SK-N-SH (cell line): ENCODE measurements around the gene NCOA4.

Source experiments
- CHD2 ChIP-seq: fragments of 150-350 bp; IDR thresholded peaks from 2 replicates; pipeline ENCODE4 v1.6.1; 2018; ENCODE audit warnings: low read length; ENCODE audit not compliant: partially characterized antibody
- ELF1 ChIP-seq: IDR thresholded peaks from 2 replicates; pipeline ENCODE4 v1.4.0; 2012
- FOXM1 ChIP-seq: IDR thresholded peaks from 2 replicates; pipeline ENCODE4 v1.4.0; 2012; ENCODE audit warnings: low read depth, mild to moderate bottlenecking
- RAD21 ChIP-seq: IDR thresholded peaks from 2 replicates; pipeline ENCODE4 v1.6.1; 2012; ENCODE audit warnings: mild to moderate bottlenecking, low read length
- RFX5 ChIP-seq: IDR thresholded peaks from 2 replicates; pipeline ENCODE4 v1.6.1; 2012; ENCODE audit warnings: mild to moderate bottlenecking, improper control_type of control experiment, low read length
- SMC3 ChIP-seq: IDR thresholded peaks from 2 replicates; pipeline ENCODE4 v1.6.1; 2012; ENCODE audit warnings: low read depth, low read length, improper control_type of control experiment
- YY1 ChIP-seq: IDR thresholded peaks from 2 replicates; pipeline ENCODE4 v1.4.0; 2012; ENCODE audit warnings: low read depth, mild to moderate bottlenecking
- TF ChIP-seq, protein P1 (sequence below): fragments of 200-600 bp; sonication (generic); IDR thresholded peaks from 2 replicates; pipeline ENCODE4 v1.6.1; 2017; ENCODE audit warnings: antibody characterized with exemption, mild to moderate bottlenecking, moderate library complexity
- TF ChIP-seq, protein P2 (sequence below): fragments of 150-350 bp; IDR thresholded peaks from 2 replicates; pipeline ENCODE4 v1.6.1; 2017; ENCODE audit warnings: antibody characterized with exemption, low read length, low read depth, borderline replicate concordance
- TF ChIP-seq, protein P3 (sequence below): IDR thresholded peaks from 2 replicates; pipeline ENCODE4 v1.6.1; 2012; ENCODE audit warnings: mild to moderate bottlenecking, low read depth, low read length, moderate library complexity

DNA sequence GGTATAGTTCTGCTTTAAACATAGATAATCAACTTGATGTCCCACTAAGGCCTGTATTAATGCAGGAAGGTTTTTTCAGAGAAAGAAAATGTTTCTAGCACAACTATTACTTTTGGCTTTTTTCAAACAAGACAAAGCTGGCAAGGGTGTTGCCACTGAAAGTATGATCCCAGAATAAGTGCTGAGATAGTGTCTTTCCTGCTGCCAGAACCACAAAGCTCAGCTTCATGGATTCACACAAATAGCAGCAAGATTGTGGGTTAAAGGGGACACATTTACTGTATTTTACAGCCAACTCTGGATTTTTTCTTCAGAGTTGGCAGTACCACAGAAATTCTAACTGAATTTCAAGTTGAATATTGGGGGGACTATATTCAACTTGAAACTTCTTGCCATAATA, 4.3 kb downstream of the NCOA4 start:
- TF ChIP-seq SMC3 (no peak), RAD21 (no peak), CHD2 (no peak), YY1 (no peak), FOXM1 (no peak), RFX5 (no peak), ELF1 (no peak)
- TF ChIP-seq, protein P1, sequence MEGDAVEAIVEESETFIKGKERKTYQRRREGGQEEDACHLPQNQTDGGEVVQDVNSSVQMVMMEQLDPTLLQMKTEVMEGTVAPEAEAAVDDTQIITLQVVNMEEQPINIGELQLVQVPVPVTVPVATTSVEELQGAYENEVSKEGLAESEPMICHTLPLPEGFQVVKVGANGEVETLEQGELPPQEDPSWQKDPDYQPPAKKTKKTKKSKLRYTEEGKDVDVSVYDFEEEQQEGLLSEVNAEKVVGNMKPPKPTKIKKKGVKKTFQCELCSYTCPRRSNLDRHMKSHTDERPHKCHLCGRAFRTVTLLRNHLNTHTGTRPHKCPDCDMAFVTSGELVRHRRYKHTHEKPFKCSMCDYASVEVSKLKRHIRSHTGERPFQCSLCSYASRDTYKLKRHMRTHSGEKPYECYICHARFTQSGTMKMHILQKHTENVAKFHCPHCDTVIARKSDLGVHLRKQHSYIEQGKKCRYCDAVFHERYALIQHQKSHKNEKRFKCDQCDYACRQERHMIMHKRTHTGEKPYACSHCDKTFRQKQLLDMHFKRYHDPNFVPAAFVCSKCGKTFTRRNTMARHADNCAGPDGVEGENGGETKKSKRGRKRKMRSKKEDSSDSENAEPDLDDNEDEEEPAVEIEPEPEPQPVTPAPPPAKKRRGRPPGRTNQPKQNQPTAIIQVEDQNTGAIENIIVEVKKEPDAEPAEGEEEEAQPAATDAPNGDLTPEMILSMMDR: no peak
- TF ChIP-seq, protein P2, sequence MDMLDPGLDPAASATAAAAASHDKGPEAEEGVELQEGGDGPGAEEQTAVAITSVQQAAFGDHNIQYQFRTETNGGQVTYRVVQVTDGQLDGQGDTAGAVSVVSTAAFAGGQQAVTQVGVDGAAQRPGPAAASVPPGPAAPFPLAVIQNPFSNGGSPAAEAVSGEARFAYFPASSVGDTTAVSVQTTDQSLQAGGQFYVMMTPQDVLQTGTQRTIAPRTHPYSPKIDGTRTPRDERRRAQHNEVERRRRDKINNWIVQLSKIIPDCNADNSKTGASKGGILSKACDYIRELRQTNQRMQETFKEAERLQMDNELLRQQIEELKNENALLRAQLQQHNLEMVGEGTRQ: no peak
- TF ChIP-seq, protein P3, sequence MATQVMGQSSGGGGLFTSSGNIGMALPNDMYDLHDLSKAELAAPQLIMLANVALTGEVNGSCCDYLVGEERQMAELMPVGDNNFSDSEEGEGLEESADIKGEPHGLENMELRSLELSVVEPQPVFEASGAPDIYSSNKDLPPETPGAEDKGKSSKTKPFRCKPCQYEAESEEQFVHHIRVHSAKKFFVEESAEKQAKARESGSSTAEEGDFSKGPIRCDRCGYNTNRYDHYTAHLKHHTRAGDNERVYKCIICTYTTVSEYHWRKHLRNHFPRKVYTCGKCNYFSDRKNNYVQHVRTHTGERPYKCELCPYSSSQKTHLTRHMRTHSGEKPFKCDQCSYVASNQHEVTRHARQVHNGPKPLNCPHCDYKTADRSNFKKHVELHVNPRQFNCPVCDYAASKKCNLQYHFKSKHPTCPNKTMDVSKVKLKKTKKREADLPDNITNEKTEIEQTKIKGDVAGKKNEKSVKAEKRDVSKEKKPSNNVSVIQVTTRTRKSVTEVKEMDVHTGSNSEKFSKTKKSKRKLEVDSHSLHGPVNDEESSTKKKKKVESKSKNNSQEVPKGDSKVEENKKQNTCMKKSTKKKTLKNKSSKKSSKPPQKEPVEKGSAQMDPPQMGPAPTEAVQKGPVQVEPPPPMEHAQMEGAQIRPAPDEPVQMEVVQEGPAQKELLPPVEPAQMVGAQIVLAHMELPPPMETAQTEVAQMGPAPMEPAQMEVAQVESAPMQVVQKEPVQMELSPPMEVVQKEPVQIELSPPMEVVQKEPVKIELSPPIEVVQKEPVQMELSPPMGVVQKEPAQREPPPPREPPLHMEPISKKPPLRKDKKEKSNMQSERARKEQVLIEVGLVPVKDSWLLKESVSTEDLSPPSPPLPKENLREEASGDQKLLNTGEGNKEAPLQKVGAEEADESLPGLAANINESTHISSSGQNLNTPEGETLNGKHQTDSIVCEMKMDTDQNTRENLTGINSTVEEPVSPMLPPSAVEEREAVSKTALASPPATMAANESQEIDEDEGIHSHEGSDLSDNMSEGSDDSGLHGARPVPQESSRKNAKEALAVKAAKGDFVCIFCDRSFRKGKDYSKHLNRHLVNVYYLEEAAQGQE: no peak
